Neural cell (in vitro differentiated cells): Measurements from ENCODE around the gene TSPAN11. TPM values are rescaled to one million over a fixed set of nuclear protein-coding genes. Genes with fewer than 3 reads are reported as not detected.

ENCODE experiments used
- H2AFZ ChIP-seq: fragments of 200-600, 300-800 bp; sonication (generic), shearing (Covaris generic); 2 replicates; pipeline ENCODE4 v1.6.0; 2014; ENCODE audit warnings: low read depth, mild to moderate bottlenecking, antibody characterized with exemption, low read length, moderate library complexity
- H3F3A ChIP-seq: fragments of 200-600 bp; shearing (Covaris generic); 2 replicates; pipeline ENCODE4 v1.6.1; 2016; ENCODE audit warnings: mild to moderate bottlenecking, moderate library complexity, mixed read lengths, antibody characterized with exemption, low read length; ENCODE audit not compliant: insufficient read depth, poor library complexity, severe bottlenecking
- H3K27ac ChIP-seq: fragments of 200-600, 300-800 bp; sonication (generic), shearing (Covaris generic); 2 replicates; pipeline ENCODE4 v1.5.1; 2014; ENCODE audit warnings: mild to moderate bottlenecking, low read length, moderate library complexity
- H3K27me3 ChIP-seq: fragments of 300-800, 200-600 bp; sonication (generic), shearing (Covaris generic); 2 replicates; pipeline ENCODE4 v1.6.0; 2014; ENCODE audit warnings: mild to moderate bottlenecking, low read depth, low read length, moderate library complexity; ENCODE audit not compliant: insufficient read depth
- H3K36me3 ChIP-seq: fragments of 300-800, 200-600 bp; sonication (generic), shearing (Covaris generic); 2 replicates; pipeline ENCODE4 v1.5.1; 2014; ENCODE audit warnings: mild to moderate bottlenecking, antibody characterized with exemption, low read length, moderate library complexity; ENCODE audit not compliant: insufficient read depth
- H3K4me2 ChIP-seq: fragments of 300-800, 200-600 bp; sonication (generic), shearing (Covaris generic); 2 replicates; pipeline ENCODE4 v1.6.0; 2014; ENCODE audit warnings: mild to moderate bottlenecking, low read length
- H3K4me3 ChIP-seq: fragments of 300-800, 200-600 bp; sonication (generic), shearing (Covaris generic); 2 replicates; pipeline ENCODE4 v1.5.1; 2014; ENCODE audit warnings: mild to moderate bottlenecking, low read length, moderate library complexity
- H3K79me2 ChIP-seq: fragments of 200-600 bp; shearing (Covaris generic); replicated peaks from 2 replicates; pipeline ENCODE4 v1.6.0; 2014; ENCODE audit warnings: mild to moderate bottlenecking, low read length, moderate library complexity; ENCODE audit not compliant: insufficient read depth
- H3K9ac ChIP-seq: fragments of 300-800, 200-600 bp; sonication (generic), shearing (Covaris generic); 2 replicates; pipeline ENCODE4 v1.6.1; 2016; ENCODE audit warnings: mild to moderate bottlenecking, low read length, mixed read lengths
- H3K9me2 ChIP-seq: fragments of 200-600 bp; shearing (Covaris generic); 2 replicates; pipeline ENCODE4 v1.6.1; 2016; ENCODE audit warnings: mild to moderate bottlenecking, low read length, mixed read lengths; ENCODE audit not compliant: insufficient read depth
- H3K9me3 ChIP-seq: fragments of 200-600, 300-800 bp; sonication (generic), shearing (Covaris generic); 2 replicates; pipeline ENCODE4 v1.6.1; 2016; ENCODE audit warnings: mild to moderate bottlenecking, mixed run types, low read length, moderate library complexity, mixed read lengths
- H4K20me1 ChIP-seq: fragments of 200-600 bp; shearing (Covaris generic); 2 replicates; pipeline ENCODE4 v1.6.1; 2016; ENCODE audit warnings: mild to moderate bottlenecking, mixed run types; ENCODE audit not compliant: insufficient read depth
- CTCF ChIP-seq: fragments of 450-650 bp; IDR thresholded peaks from 2 replicates; pipeline ENCODE4 v1.5.1; 2014; ENCODE audit warnings: antibody characterized with exemption, mild to moderate bottlenecking, moderate library complexity; ENCODE audit not compliant: poor library complexity, severe bottlenecking
- EP300 ChIP-seq: fragments of 450-650 bp; conservative IDR thresholded peaks from 2 replicates; pipeline ENCODE4 v1.6.1; 2014; ENCODE audit warnings: antibody characterized with exemption, mild to moderate bottlenecking, moderate library complexity; ENCODE audit not compliant: poor library complexity, severe bottlenecking
- EZH2 ChIP-seq: fragments of 200-600, 300-800 bp; shearing (Covaris generic), sonication (generic); IDR thresholded peaks from 2 replicates; pipeline ENCODE4 v1.6.1; 2014; ENCODE audit warnings: antibody characterized with exemption, low read length, borderline replicate concordance, mild to moderate bottlenecking; ENCODE audit not compliant: insufficient read depth, poor library complexity, severe bottlenecking
- MXI1 ChIP-seq: fragments of 450-650 bp; conservative IDR thresholded peaks from 2 replicates; pipeline ENCODE4 v1.6.1; 2014; ENCODE audit warnings: antibody characterized with exemption, mild to moderate bottlenecking; ENCODE audit not compliant: poor library complexity, severe bottlenecking
- POLR2AphosphoS5 ChIP-seq: IDR thresholded peaks from 2 replicates; pipeline ENCODE4 v1.6.1; 2012
- RAD21 ChIP-seq: fragments of 450-650 bp; conservative IDR thresholded peaks from 2 replicates; pipeline ENCODE4 v1.6.1; 2014; ENCODE audit warnings: antibody characterized with exemption, mild to moderate bottlenecking, moderate library complexity
- REST ChIP-seq: IDR thresholded peaks from 2 replicates; pipeline ENCODE4 v1.6.1; 2012; ENCODE audit warnings: borderline replicate concordance
- SMC3 ChIP-seq: fragments of 450-650 bp; conservative IDR thresholded peaks from 2 replicates; pipeline ENCODE4 v1.6.1; 2014; ENCODE audit warnings: antibody characterized with exemption, mild to moderate bottlenecking, moderate library complexity; ENCODE audit not compliant: poor library complexity
- TAF1 ChIP-seq: IDR thresholded peaks from 2 replicates; pipeline ENCODE4 v1.6.1; 2012; ENCODE audit warnings: low read depth
- polyA plus RNA-seq: library from polyadenylated mRNA; depleted of rRNA; stranded (reverse); fragments of >200 nt; gene quantifications from 2 replicates; pipeline ENCODE4 v1.2.3, GENCODE V29; 2014

Gene TSPAN11
- polyA plus RNA-seq, 1 donor from 2014 or later, result 5.6 TPM

GRCh38 chr12:30994274-30994673 is 67.7 kb downstream of the TSPAN11 start:
- no peak overlapping the region for H3K4me2 ChIP-seq
- no peak overlapping the region for H2AFZ ChIP-seq
- H3K79me2 ChIP-seq, result no peaks in the 10 kb centered on the region
- H3K4me3 ChIP-seq, result no peak overlapping the region
- no peak overlapping the region for H3K27ac ChIP-seq
- TF ChIP-seq EP300, result no peak
- no peak for TF ChIP-seq RAD21
- TF ChIP-seq SMC3, result no peak
- no peak for TF ChIP-seq POLR2AphosphoS5
- TF ChIP-seq REST, result no peak
- TF ChIP-seq MXI1, result no peak
- TF ChIP-seq TAF1, result no peak
- TF ChIP-seq CTCF, result no peak
- no peak for TF ChIP-seq EZH2
- H4K20me1 ChIP-seq, result no peaks in the 10 kb centered on the region
- H3K27me3 ChIP-seq, result no peaks in the 10 kb centered on the region
- no peaks in the 10 kb centered on the region for H3F3A ChIP-seq
- H3K9me3 ChIP-seq, result no peaks in the 10 kb centered on the region
- no peaks in the 10 kb centered on the region for H3K36me3 ChIP-seq
- H3K9ac ChIP-seq, result no peak overlapping the region
- H3K9me2 ChIP-seq, result no peaks in the 10 kb centered on the region

GRCh38 chr12:30996255-30996654 is 69.7 kb downstream of the TSPAN11 start:
- no peaks in the 10 kb centered on the region for H3F3A ChIP-seq
- no peaks in the 10 kb centered on the region for H4K20me1 ChIP-seq
- no peaks in the 10 kb centered on the region for H3K9me2 ChIP-seq
- H3K4me3 ChIP-seq, result no peak overlapping the region
- H3K9ac ChIP-seq, result no peak overlapping the region
- no peak overlapping the region for H3K27ac ChIP-seq
- H3K36me3 ChIP-seq, result no peaks in the 10 kb centered on the region
- H3K9me3 ChIP-seq, result no peaks in the 10 kb centered on the region
- H2AFZ ChIP-seq, result no peak overlapping the region
- H3K27me3 ChIP-seq, result no peaks in the 10 kb centered on the region
- TF ChIP-seq EZH2 (no peak), EP300 (no peak), TAF1 (no peak), RAD21 (no peak), CTCF (no peak), REST (no peak), MXI1 (no peak), POLR2AphosphoS5 (no peak), SMC3 (no peak)
- no peak overlapping the region for H3K4me2 ChIP-seq
- H3K79me2 ChIP-seq, result no peaks in the 10 kb centered on the region
